SH-SY5Y (cell line): ENCODE results near the gene MAN2C1.

Experiments used
- GATA2 ChIP-seq: IDR thresholded peaks from 2 replicates; pipeline ENCODE4 v1.6.1; 2011; ENCODE audit warnings: mild to moderate bottlenecking, low read depth, low read length
- GATA3 ChIP-seq: IDR thresholded peaks from 2 replicates; pipeline ENCODE4 v1.6.1; 2011; ENCODE audit warnings: low read depth, mild to moderate bottlenecking, low read length, moderate library complexity

- TF ChIP-seq GATA2: no peak
- TF ChIP-seq GATA3: no peak
Observed at GRCh38 chr15:75368689-75369239, 357 bp upstream of the MAN2C1 start.
